Liver (tissue), 9 donors: ENCODE results near the gene SPSB2. TPM values are rescaled to one million over a fixed set of nuclear protein-coding genes. Genes with fewer than 3 reads are reported as not detected.

Experiments
- DNase-seq: peaks from one replicate; pipeline ENCODE4 v3.0.0-alpha.2; 2017; ENCODE audit warnings: low spot score
- H3K27ac ChIP-seq, 2 donors: one replicate each; pipeline ENCODE4 v1.7.0; 2013; ENCODE audit warnings: inconsistent platforms in 2 of 2, low read length in 2 of 2, control low read depth in 1 of 2, low read depth in 1 of 2, mild to moderate bottlenecking in 1 of 2
- H3K27me3 ChIP-seq, 4 donors: one replicate each; pipeline versions ENCODE4 v1.6.1 to v1.7.0; 2013; ENCODE audit warnings: low read length in 3 of 4, inconsistent platforms in 1 of 4, mild to moderate bottlenecking in 1 of 4, moderate library complexity in 1 of 4; ENCODE audit not compliant: control insufficient read depth in 4 of 4, insufficient read depth in 4 of 4
- H3K36me3 ChIP-seq, 4 donors: one replicate each; pipeline versions ENCODE4 v1.6.1 to v1.7.0; 2013; ENCODE audit warnings: low read length in 3 of 4, mild to moderate bottlenecking in 3 of 4, low read depth in 1 of 4, moderate library complexity in 1 of 4; ENCODE audit not compliant: control insufficient read depth in 4 of 4, insufficient read depth in 3 of 4
- H3K4me1 ChIP-seq, 4 donors: one replicate each; pipeline versions ENCODE4 v1.6.1 to v1.7.0; 2013; ENCODE audit warnings: low read length in 3 of 4, mild to moderate bottlenecking in 3 of 4, moderate library complexity in 1 of 4; ENCODE audit not compliant: control insufficient read depth in 4 of 4, insufficient read depth in 4 of 4
- H3K4me3 ChIP-seq, 3 donors: one replicate each; pipeline versions ENCODE4 v1.6.1 to v1.7.0; 2013; ENCODE audit warnings: low read length in 3 of 3, control low read depth in 1 of 3, low read depth in 1 of 3, mild to moderate bottlenecking in 1 of 3
- H3K9ac ChIP-seq, 2 donors: one replicate each; pipeline ENCODE4 v1.7.0; 2013; ENCODE audit warnings: low read length in 2 of 2, mild to moderate bottlenecking in 2 of 2, moderate library complexity in 2 of 2, control low read depth in 1 of 2, low read depth in 1 of 2
- H3K9me3 ChIP-seq, 4 donors: one replicate each; pipeline versions ENCODE4 v1.6.1 to v1.7.0; 2013; ENCODE audit warnings: low read length in 3 of 4; ENCODE audit not compliant: control insufficient read depth in 4 of 4
- EGR1 ChIP-seq, 2 donors: IDR thresholded peaks; 2 replicates each; pipeline ENCODE4 v1.6.1; 2016 to 2018; ENCODE audit warnings: antibody characterized with exemption in 2 of 2, low read depth in 2 of 2
- FOXA1 ChIP-seq: IDR thresholded peaks from 2 replicates; pipeline ENCODE4 v1.6.1; 2016; ENCODE audit warnings: antibody characterized with exemption
- GABPA ChIP-seq, 2 donors: IDR thresholded peaks in 1 of 2; conservative IDR thresholded peaks in 1 of 2; 2 replicates each; pipeline ENCODE4 v1.6.1; 2016; ENCODE audit warnings: antibody characterized with exemption in 2 of 2, mild to moderate bottlenecking in 1 of 2, moderate library complexity in 1 of 2
- HNF4A ChIP-seq, 2 donors: conservative IDR thresholded peaks; 2 replicates each; pipeline ENCODE4 v1.6.1; 2016; ENCODE audit warnings: antibody characterized with exemption in 2 of 2, mild to moderate bottlenecking in 2 of 2
- JUND ChIP-seq, 2 donors: IDR thresholded peaks; 2 replicates each; pipeline ENCODE4 v1.6.1; 2016; ENCODE audit warnings: antibody characterized with exemption in 2 of 2
- NR2F2 ChIP-seq: IDR thresholded peaks from 2 replicates; pipeline ENCODE4 v1.6.1; 2016; ENCODE audit warnings: antibody characterized with exemption
- RAD21 ChIP-seq, 2 donors: IDR thresholded peaks; 2 replicates each; pipeline ENCODE4 v1.6.1; 2016; ENCODE audit warnings: antibody characterized with exemption in 2 of 2, mild to moderate bottlenecking in 2 of 2
- RXRA ChIP-seq, 2 donors: IDR thresholded peaks; 2 replicates each; pipeline ENCODE4 v1.6.1; 2017 to 2018; ENCODE audit warnings: antibody characterized with exemption in 2 of 2, mild to moderate bottlenecking in 1 of 2
- SP1 ChIP-seq: IDR thresholded peaks from 2 replicates; pipeline ENCODE4 v1.6.1; 2018; ENCODE audit warnings: antibody characterized with exemption, mild to moderate bottlenecking
- TAF1 ChIP-seq: conservative IDR thresholded peaks from 2 replicates; pipeline ENCODE4 v1.6.1; 2016; ENCODE audit warnings: antibody characterized with exemption, mild to moderate bottlenecking
- YY1 ChIP-seq: IDR thresholded peaks from 2 replicates; pipeline ENCODE4 v1.6.1; 2016; ENCODE audit warnings: antibody characterized with exemption, mild to moderate bottlenecking
- WGBS: extraction: QIAGEN DNeasy Blood & Tissue Kit; methylation state at CpG from one replicate; pipeline ENCODE4 v1.1.7; 2013; 5-methylcytosine and 5-hydroxymethylcytosine counted together
- polyA plus RNA-seq, 2 donors: library from polyadenylated mRNA; stranded (reverse) in 1 of 2; unstranded in 1 of 2; fragments of 200-250 nt in 1 of 2; fragments of >200 nt in 1 of 2; fragmentation: Nextera tagmentation in 1 of 2; extraction: Ambion mirVana in 1 of 2; gene quantifications; one replicate each; pipeline versions ENCODE4 v1.2.1 to v1.2.3, GENCODE V29; 2013 to 2015
- total RNA-seq, 2 donors: library from RNA; depleted of rRNA; stranded (reverse); fragments of >200 nt; gene quantifications; one replicate each; pipeline ENCODE4 v1.2.3, GENCODE V29; 2014
- TF ChIP-seq, protein P1 (sequence below): IDR thresholded peaks from 2 replicates; pipeline ENCODE4 v1.6.1; 2016; ENCODE audit warnings: antibody characterized with exemption, mild to moderate bottlenecking
- TF ChIP-seq, protein P2 (sequence below): IDR thresholded peaks from 2 replicates; pipeline ENCODE4 v1.6.1; 2016; ENCODE audit warnings: antibody characterized with exemption
- TF ChIP-seq, protein P3 (sequence below): fragments of 150-350 bp; IDR thresholded peaks from 2 replicates; pipeline ENCODE4 v1.5.1; 2017; ENCODE audit warnings: improper control_type of control experiment, low read depth, low read length; ENCODE audit not compliant: missing input control
- TF ChIP-seq, protein P4 (sequence below): IDR thresholded peaks from 2 replicates; pipeline ENCODE4 v1.6.1; 2016; ENCODE audit warnings: antibody characterized with exemption
- donor health status: healthy.
- donor health status: healthy.
- donor health status: healthy.
- donor health status: healthy.
- donor health status: healthy.

SPSB2 gene
- total and polyA plus RNA-seq, 4 donors, result 3.2 to 4.6 (median 4.1) TPM

DNA sequence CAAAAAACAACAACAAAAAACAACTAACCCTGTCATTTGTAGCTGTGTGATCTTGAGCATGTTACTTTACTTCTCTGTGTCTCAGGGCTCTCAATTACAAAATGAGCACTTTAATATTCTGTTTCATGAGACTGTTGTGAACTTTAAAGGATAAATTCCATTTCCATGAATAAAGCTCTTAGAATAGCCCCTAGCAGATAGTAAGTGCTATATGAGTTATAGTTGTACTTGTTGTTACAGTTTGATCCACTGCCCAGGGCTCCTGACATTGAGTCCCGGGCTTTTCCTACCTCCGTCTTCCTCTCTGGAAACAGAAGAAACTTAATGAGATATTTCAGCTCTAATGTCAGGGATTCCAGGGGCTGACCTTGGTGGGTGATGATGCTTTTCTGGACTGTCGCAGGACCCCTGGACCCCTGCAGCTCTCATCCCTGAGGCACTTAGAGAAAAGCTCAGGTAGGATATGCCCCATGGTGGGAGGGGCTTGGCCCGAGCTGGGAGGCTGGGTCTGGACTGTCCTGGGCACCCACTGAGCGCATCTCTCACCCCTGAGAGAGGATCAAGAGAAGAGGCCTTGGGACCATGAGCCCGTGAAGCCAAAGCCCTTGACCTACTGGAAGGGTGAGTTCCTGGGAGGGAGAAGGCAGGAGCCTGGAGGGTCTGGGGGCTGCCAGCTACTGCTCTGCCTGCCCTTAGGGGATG, 39.8 kb downstream of the SPSB2 start:
- no peaks in the 10 kb centered on the region for H3K9me3 ChIP-seq
- H3K27ac ChIP-seq, result no peak overlapping the region
- peaks cover 5 to 10% (median 9%) of the 10 kb centered on the region in 4 donors for H3K4me1 ChIP-seq
- peaks cover 0 to 2% (median 0%) of the 10 kb centered on the region in 4 donors for H3K36me3 ChIP-seq
- no peak for DNase-seq
- TF ChIP-seq EGR1 (IDR thresholded peaks at IDR 0.05; ENCODE audit: low read depth in 2 of 2) (no peak), RXRA (IDR thresholded peaks at IDR 0.05) (no peak), NR2F2 (no peak), TAF1 (no peak), YY1 (no peak), FOXA1 (no peak), HNF4A (conservative IDR thresholded peaks at IDR 0.05) (no peak)
- TF ChIP-seq, protein P1, sequence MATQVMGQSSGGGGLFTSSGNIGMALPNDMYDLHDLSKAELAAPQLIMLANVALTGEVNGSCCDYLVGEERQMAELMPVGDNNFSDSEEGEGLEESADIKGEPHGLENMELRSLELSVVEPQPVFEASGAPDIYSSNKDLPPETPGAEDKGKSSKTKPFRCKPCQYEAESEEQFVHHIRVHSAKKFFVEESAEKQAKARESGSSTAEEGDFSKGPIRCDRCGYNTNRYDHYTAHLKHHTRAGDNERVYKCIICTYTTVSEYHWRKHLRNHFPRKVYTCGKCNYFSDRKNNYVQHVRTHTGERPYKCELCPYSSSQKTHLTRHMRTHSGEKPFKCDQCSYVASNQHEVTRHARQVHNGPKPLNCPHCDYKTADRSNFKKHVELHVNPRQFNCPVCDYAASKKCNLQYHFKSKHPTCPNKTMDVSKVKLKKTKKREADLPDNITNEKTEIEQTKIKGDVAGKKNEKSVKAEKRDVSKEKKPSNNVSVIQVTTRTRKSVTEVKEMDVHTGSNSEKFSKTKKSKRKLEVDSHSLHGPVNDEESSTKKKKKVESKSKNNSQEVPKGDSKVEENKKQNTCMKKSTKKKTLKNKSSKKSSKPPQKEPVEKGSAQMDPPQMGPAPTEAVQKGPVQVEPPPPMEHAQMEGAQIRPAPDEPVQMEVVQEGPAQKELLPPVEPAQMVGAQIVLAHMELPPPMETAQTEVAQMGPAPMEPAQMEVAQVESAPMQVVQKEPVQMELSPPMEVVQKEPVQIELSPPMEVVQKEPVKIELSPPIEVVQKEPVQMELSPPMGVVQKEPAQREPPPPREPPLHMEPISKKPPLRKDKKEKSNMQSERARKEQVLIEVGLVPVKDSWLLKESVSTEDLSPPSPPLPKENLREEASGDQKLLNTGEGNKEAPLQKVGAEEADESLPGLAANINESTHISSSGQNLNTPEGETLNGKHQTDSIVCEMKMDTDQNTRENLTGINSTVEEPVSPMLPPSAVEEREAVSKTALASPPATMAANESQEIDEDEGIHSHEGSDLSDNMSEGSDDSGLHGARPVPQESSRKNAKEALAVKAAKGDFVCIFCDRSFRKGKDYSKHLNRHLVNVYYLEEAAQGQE, result no peak
- TF ChIP-seq, protein P2, sequence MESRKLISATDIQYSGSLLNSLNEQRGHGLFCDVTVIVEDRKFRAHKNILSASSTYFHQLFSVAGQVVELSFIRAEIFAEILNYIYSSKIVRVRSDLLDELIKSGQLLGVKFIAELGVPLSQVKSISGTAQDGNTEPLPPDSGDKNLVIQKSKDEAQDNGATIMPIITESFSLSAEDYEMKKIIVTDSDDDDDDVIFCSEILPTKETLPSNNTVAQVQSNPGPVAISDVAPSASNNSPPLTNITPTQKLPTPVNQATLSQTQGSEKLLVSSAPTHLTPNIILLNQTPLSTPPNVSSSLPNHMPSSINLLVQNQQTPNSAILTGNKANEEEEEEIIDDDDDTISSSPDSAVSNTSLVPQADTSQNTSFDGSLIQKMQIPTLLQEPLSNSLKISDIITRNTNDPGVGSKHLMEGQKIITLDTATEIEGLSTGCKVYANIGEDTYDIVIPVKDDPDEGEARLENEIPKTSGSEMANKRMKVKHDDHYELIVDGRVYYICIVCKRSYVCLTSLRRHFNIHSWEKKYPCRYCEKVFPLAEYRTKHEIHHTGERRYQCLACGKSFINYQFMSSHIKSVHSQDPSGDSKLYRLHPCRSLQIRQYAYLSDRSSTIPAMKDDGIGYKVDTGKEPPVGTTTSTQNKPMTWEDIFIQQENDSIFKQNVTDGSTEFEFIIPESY, result no peak
- 86% methylated on average over 6 of the region's 6 CpGs for WGBS
- H3K9ac ChIP-seq, result no peak overlapping the region
- H3K27me3 ChIP-seq, result no peaks in the 10 kb centered on the region
- no peak overlapping the region for H3K4me3 ChIP-seq

DNA sequence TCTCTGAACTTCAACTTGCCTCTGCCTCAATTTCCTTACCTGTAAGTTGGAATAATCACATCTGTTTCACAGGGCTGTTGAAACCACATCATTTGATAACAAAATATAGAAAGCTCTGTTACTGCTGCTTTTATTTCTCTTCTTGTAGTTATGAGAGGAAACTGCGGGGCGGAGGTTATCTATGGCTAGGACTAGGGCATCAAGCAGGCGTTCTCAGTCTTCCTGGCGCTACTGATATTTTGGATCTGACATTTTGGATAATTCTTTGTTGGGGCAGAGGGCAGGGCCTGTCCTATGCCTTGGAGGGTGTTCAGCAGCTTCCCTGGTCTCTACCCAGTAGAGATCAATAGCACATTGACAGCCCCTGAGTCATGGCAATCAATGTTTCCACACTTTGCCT, 41.0 kb downstream of the SPSB2 start:
- Histone ChIP-seq H3K4me1 (peaks cover 7 to 17% (median 12%) of the 10 kb centered on the region in 4 donors), H3K4me3 (no peak overlapping the region), H3K27me3 (peaks cover 0 to 2% (median 0%) of the 10 kb centered on the region in 4 donors), H3K36me3 (no peaks in the 10 kb centered on the region), H3K27ac (no peak overlapping the region), H3K9ac (no peak overlapping the region), H3K9me3 (no peaks in the 10 kb centered on the region)
- no peak for DNase-seq
- peak; percentile 98 for TF ChIP-seq NR2F2
- TF ChIP-seq SP1, result no peak
- no peak for TF ChIP-seq RAD21 (IDR thresholded peaks at IDR 0.05)
- 83% methylated on average over 4 of the region's 4 CpGs for WGBS

DNA sequence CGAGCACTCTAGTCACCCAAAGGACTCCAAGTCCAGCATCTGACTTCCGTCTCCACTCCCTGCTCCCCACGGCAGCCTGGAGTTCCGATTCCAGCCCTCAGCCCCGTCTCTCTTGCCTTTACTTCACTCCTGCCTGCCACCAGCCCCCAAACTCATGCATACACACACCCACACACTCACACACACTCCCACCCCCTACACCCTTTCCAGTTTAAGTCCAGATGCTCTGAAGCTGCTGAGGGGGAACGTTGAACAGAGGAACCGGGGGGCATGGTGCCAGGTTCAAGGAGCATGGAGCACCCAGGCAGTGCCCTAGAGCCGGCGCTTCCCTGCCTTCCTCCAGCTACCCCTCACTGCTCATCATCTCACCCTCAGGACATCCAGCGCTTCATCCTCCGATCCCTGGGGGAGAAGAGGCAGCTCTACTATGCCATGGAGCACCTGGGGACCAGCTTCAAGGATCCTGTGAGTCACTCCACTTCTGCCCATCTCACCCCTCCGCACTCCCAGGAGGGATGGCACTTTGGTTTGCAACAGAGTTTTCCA, 41.6 kb downstream of the SPSB2 start:
- Histone ChIP-seq H3K9me3 (no peaks in the 10 kb centered on the region), H3K9ac (no peak overlapping the region), H3K4me3 (no peak overlapping the region), H3K4me1 (peaks cover 7 to 17% (median 12%) of the 10 kb centered on the region in 4 donors), H3K27me3 (peaks cover 0 to 2% (median 0%) of the 10 kb centered on the region in 4 donors), H3K27ac (no peak overlapping the region), H3K36me3 (no peaks in the 10 kb centered on the region)
- 86% methylated on average over 12 of the region's 12 CpGs for WGBS
- no peak for DNase-seq
- no peak for TF ChIP-seq YY1
- no peak for TF ChIP-seq NR2F2
- TF ChIP-seq RXRA (IDR thresholded peaks at IDR 0.05), result no peak
- TF ChIP-seq JUND (IDR thresholded peaks at IDR 0.05), result no peak
- no peak for TF ChIP-seq EGR1 (IDR thresholded peaks at IDR 0.05; ENCODE audit: low read depth in 2 of 2)
- TF ChIP-seq GABPA (IDR thresholded peaks at IDR 0.05 in 1 of 2, conservative IDR thresholded peaks at IDR 0.05 in 1 of 2), result no peak
- TF ChIP-seq FOXA1, result no peak
- TF ChIP-seq, protein P1, result no peak
- TF ChIP-seq, protein P3, sequence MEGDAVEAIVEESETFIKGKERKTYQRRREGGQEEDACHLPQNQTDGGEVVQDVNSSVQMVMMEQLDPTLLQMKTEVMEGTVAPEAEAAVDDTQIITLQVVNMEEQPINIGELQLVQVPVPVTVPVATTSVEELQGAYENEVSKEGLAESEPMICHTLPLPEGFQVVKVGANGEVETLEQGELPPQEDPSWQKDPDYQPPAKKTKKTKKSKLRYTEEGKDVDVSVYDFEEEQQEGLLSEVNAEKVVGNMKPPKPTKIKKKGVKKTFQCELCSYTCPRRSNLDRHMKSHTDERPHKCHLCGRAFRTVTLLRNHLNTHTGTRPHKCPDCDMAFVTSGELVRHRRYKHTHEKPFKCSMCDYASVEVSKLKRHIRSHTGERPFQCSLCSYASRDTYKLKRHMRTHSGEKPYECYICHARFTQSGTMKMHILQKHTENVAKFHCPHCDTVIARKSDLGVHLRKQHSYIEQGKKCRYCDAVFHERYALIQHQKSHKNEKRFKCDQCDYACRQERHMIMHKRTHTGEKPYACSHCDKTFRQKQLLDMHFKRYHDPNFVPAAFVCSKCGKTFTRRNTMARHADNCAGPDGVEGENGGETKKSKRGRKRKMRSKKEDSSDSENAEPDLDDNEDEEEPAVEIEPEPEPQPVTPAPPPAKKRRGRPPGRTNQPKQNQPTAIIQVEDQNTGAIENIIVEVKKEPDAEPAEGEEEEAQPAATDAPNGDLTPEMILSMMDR, result no peak
- TF ChIP-seq, protein P4, sequence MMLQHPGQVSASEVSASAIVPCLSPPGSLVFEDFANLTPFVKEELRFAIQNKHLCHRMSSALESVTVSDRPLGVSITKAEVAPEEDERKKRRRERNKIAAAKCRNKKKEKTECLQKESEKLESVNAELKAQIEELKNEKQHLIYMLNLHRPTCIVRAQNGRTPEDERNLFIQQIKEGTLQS, result no peak
